ENCODE measurements around the gene GOLGA6L26. TPM values are rescaled to one million over a fixed set of nuclear protein-coding genes. Genes with fewer than 3 reads are reported as not detected.
"Not testable (repeated sequence)": the region's sequence is repeated elsewhere in the genome, so short reads cannot be mapped to it uniquely, and the experiment has no call there.

The GOLGA6L26 gene
- total RNA-seq, 1 experiment from 2014 or later: not detected

GRCh38 chr15:23304805-23305204 is 29.2 kb downstream of the GOLGA6L26 start:
- H2AFZ ChIP-seq (ENCODE audit: low read depth, low read length, poor library complexity, severe bottlenecking); ATAC-seq; H3K9ac ChIP-seq (ENCODE audit: low read length); intact Hi-C loops (cut with micrococcal nuclease); CTCF ChIA-PET; H3K4me1 ChIP-seq (ENCODE audit: control insufficient read depth in 1 of 2, insufficient read depth in 2 of 2, low read length in 2 of 2); H3K27me3 ChIP-seq (ENCODE audit: insufficient read depth, low read length); POLR2A ChIA-PET; H3K9me2 ChIP-seq (ENCODE audit: insufficient read depth); H4K20me1 ChIP-seq (ENCODE audit: insufficient read depth); H3K27ac ChIP-seq (ENCODE audit: low read depth, low read length); DNase-seq (ENCODE audit: low read depth, low spot score); H3K36me3 ChIP-seq (ENCODE audit: control insufficient read depth in 1 of 2, insufficient read depth in 2 of 2, low read length in 2 of 2); BruUV-seq (replicated peaks); RAD21 ChIA-PET (ENCODE audit: low non-redundant PET in 1 of 2, low total read pairs in 2 of 2, uncharacterized antibody in 2 of 2, unreplicated experiment in 2 of 2); H3K9me3 ChIP-seq (ENCODE audit: control insufficient read depth in 1 of 2, insufficient read depth in 1 of 2, low read depth in 1 of 2, low read length in 2 of 2): not testable (repeated sequence)
- peak overlapping the region; percentile 49 for H3K4me2 ChIP-seq (ENCODE audit: low read length)
- H3K79me2 ChIP-seq (ENCODE audit: insufficient read depth, low read length): peaks cover 20% of the 10 kb centered on the region
- peak overlapping the region in 1 of 2 experiments; percentile 53; a peak in 1 of 4 replicates for H3K4me3 ChIP-seq (replicated peaks in 1 of 2; ENCODE audit: low read depth in 1 of 2, low read length in 2 of 2)

- peak overlapping the region; percentile 39; the same call in 1 of the 2 replicates for H3K9ac ChIP-seq (ENCODE audit: low read length)
- H3K4me1 ChIP-seq (ENCODE audit: control insufficient read depth in 1 of 2, insufficient read depth in 2 of 2, low read length in 2 of 2); H3K9me2 ChIP-seq (ENCODE audit: insufficient read depth); intact Hi-C loops (cut with micrococcal nuclease); DNase-seq (ENCODE audit: low read depth, low spot score); ATAC-seq; H3K27ac ChIP-seq (ENCODE audit: low read depth, low read length); RAD21 ChIA-PET (ENCODE audit: low non-redundant PET in 1 of 2, low total read pairs in 2 of 2, uncharacterized antibody in 2 of 2, unreplicated experiment in 2 of 2); CTCF ChIA-PET; H3K36me3 ChIP-seq (ENCODE audit: control insufficient read depth in 1 of 2, insufficient read depth in 2 of 2, low read length in 2 of 2); H2AFZ ChIP-seq (ENCODE audit: low read depth, low read length, poor library complexity, severe bottlenecking); POLR2A ChIA-PET; H3K27me3 ChIP-seq (ENCODE audit: insufficient read depth, low read length); BruUV-seq (replicated peaks); H3K9me3 ChIP-seq (ENCODE audit: control insufficient read depth in 1 of 2, insufficient read depth in 1 of 2, low read depth in 1 of 2, low read length in 2 of 2); H4K20me1 ChIP-seq (ENCODE audit: insufficient read depth): not testable (repeated sequence)
- peak overlapping the region; percentile 42 to 53 for H3K4me3 ChIP-seq (replicated peaks in 1 of 2; ENCODE audit: low read depth in 1 of 2, low read length in 2 of 2)
- peak overlapping the region; percentile 49 for H3K4me2 ChIP-seq (ENCODE audit: low read length)
- H3K79me2 ChIP-seq (ENCODE audit: insufficient read depth, low read length): peaks cover 20% of the 10 kb centered on the region
Observed at GRCh38 chr15:23304267-23304666, 29.7 kb downstream of the GOLGA6L26 start.

GRCh38 chr15:23303654-23304053 is 30.3 kb downstream of the GOLGA6L26 start:
- intact Hi-C loops (cut with micrococcal nuclease); POLR2A ChIA-PET; H3K4me2 ChIP-seq (ENCODE audit: low read length); H3K27ac ChIP-seq (ENCODE audit: low read depth, low read length); BruUV-seq (replicated peaks); H2AFZ ChIP-seq (ENCODE audit: low read depth, low read length, poor library complexity, severe bottlenecking); H3K36me3 ChIP-seq (ENCODE audit: control insufficient read depth in 1 of 2, insufficient read depth in 2 of 2, low read length in 2 of 2); H4K20me1 ChIP-seq (ENCODE audit: insufficient read depth); H3K9ac ChIP-seq (ENCODE audit: low read length); RAD21 ChIA-PET (ENCODE audit: low non-redundant PET in 1 of 2, low total read pairs in 2 of 2, uncharacterized antibody in 2 of 2, unreplicated experiment in 2 of 2); CTCF ChIA-PET; H3K4me1 ChIP-seq (ENCODE audit: control insufficient read depth in 1 of 2, insufficient read depth in 2 of 2, low read length in 2 of 2); ATAC-seq; H3K9me3 ChIP-seq (ENCODE audit: control insufficient read depth in 1 of 2, insufficient read depth in 1 of 2, low read depth in 1 of 2, low read length in 2 of 2); DNase-seq (ENCODE audit: low read depth, low spot score); H3K9me2 ChIP-seq (ENCODE audit: insufficient read depth); H3K27me3 ChIP-seq (ENCODE audit: insufficient read depth, low read length): not testable (repeated sequence)
- peak overlapping the region; percentile 42 to 53; a peak in 3 of 4 replicates for H3K4me3 ChIP-seq (replicated peaks in 1 of 2; ENCODE audit: low read depth in 1 of 2, low read length in 2 of 2)
- H3K79me2 ChIP-seq (ENCODE audit: insufficient read depth, low read length): peaks cover 20% of the 10 kb centered on the region

- Histone ChIP-seq H3K79me2 (ENCODE audit: insufficient read depth, low read length) (peaks cover 20% of the 10 kb centered on the region), H3K4me3 (replicated peaks in 1 of 2; ENCODE audit: low read depth in 1 of 2, low read length in 2 of 2) (peak overlapping the region in 1 of 2 experiments; percentile 23; a peak in 2 of 4 replicates)
- BruUV-seq (replicated peaks); H3K9ac ChIP-seq (ENCODE audit: low read length); H4K20me1 ChIP-seq (ENCODE audit: insufficient read depth); H3K27me3 ChIP-seq (ENCODE audit: insufficient read depth, low read length); ATAC-seq; RAD21 ChIA-PET (ENCODE audit: low non-redundant PET in 1 of 2, low total read pairs in 2 of 2, uncharacterized antibody in 2 of 2, unreplicated experiment in 2 of 2); H3K36me3 ChIP-seq (ENCODE audit: control insufficient read depth in 1 of 2, insufficient read depth in 2 of 2, low read length in 2 of 2); H3K4me2 ChIP-seq (ENCODE audit: low read length); H3K4me1 ChIP-seq (ENCODE audit: control insufficient read depth in 1 of 2, insufficient read depth in 2 of 2, low read length in 2 of 2); H3K27ac ChIP-seq (ENCODE audit: low read depth, low read length); DNase-seq (ENCODE audit: low read depth, low spot score); intact Hi-C loops (cut with micrococcal nuclease); POLR2A ChIA-PET; H2AFZ ChIP-seq (ENCODE audit: low read depth, low read length, poor library complexity, severe bottlenecking); H3K9me3 ChIP-seq (ENCODE audit: control insufficient read depth in 1 of 2, insufficient read depth in 1 of 2, low read depth in 1 of 2, low read length in 2 of 2); H3K9me2 ChIP-seq (ENCODE audit: insufficient read depth); CTCF ChIA-PET: not testable (repeated sequence)
Observed at GRCh38 chr15:23303246-23303645, 30.8 kb downstream of the GOLGA6L26 start.

Measured in HCT116 (cell line).